GDM1 (cell line): Measurements from ENCODE around the gene VCX2.
"Not testable (repeated sequence)": the region's sequence is repeated elsewhere in the genome, so short reads cannot be mapped to it uniquely, and the experiment has no call there.

Experiments
- DNase-seq: peaks from one replicate; lab custom pipeline; 2025; lab: John Stamatoyannopoulos, UW

Gene VCX2

DNA sequence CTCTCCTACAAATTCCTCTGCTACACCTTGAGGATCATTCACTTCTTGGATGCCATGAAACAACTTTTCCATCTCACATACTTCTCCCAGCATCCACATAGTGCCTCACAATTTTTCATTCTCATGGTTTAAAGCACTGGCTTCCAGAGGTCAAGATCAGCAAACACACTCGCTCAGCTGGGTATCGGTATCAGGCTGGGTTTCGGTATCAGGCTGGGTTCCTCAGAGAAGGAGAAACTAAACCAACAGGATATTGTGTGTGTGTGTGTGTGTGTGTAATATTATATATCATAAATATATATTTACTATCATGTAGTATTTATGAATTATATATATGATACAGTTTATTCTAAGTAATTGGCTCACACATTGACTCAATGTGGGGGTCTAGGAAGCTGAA, at the start of gene VCX2:
Gene VCX2, minus strand, starts transcription at position 99 of the 400 bp plus-strand sequence. CDS start 624 bp downstream, outside the sequence.
- not testable (repeated sequence) for DNase-seq

- no peak for DNase-seq
Observed at GRCh38 chrX:8204943-8205342, 33.9 kb upstream of the VCX2 start.

DNA sequence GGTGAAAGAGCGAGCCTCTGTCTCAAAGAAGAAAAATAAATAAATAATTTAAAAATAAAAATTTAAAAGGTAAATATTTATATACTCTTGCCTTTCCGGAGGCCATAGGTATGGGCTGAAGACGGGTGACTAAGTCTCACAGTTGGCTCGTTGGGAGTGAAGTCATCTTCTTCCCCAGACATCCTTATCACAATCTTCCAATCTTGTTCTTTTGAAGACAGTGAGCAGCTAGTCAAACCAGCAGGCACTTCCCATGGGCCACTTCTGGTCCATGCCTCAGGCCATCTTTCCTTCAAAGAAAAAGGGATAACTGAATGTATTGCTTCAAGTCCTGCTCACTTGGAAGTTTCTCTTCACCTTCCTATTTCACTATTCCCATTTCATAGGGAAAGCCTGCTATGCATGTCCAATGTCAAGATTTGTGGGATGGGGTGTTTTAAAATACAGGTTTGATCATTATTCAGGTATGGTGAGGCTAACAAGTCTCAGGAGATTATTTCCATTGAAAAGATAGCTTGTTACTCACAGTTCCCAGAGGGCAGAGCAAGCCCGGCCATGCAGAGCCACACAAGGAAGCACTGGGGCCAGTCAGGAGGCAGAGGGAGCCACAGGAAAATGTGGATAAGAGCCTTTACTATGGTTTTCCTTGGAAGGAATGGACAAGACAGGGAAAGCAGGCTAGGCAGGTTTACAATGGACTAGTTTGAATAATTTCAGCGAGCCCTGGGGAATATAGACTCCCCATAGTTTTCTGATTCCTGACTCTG, 33.3 kb upstream of the VCX2 start:
- no peak for DNase-seq

DNA sequence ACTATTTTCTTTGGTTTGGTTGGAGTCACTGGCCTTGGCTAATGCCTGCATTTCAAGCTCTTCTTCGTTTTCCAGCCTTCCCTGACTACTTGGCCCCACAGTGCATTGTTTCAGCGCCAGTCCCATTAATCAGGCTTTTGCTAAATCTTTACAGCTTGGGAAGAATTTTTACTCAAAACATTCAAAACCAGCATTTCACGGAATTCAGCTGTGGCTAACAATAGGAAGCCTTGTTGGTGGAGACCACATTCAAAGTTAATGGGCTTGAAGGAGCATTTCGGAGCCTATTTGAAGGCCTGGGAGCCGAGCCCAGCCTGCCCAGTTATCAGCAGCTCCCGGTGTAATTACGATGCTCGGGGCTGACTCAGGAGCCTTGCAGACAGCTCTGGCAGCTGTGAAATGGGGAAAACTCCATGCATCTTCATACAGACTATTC, 30.8 kb upstream of the VCX2 start:
- no peak for DNase-seq

DNA sequence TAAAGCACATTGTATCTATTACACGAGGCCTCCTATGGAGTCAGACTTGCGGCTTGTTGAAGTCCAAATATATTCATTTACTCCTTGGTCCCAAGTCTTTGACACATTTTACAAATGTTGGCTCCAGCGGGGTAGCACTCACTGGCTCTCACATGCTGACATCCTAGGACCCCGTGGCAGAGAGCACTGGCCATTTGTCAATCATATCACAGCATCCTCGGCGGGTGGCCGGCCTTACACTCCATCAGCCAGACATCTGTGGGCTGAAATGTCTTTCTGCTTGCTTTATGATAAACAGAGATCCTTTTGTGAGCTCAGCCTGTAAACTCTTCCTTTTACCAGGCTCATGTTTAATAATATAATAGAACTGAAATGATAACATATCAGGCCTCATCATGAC, 25.7 kb upstream of the VCX2 start:
- no peak for DNase-seq

DNA sequence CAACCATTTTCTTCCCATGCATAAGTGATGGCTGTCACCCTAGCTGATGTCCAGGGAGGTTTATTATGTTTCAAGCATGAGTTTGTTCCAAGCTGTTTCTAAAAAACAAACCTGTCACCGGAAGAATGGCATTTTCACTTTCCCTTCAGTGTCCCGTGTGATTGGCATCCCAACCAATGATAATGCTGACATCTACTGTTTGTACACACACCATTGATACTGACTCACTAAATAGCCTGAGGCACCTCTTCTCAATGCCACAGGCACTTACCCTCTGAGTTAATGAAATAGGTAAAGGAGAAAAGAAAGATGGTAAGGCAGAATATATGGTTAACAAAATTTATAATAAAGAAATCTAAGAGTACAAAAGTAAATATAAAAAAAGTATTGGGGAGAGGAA, 23.1 kb upstream of the VCX2 start:
- DNase-seq, result no peak

DNA sequence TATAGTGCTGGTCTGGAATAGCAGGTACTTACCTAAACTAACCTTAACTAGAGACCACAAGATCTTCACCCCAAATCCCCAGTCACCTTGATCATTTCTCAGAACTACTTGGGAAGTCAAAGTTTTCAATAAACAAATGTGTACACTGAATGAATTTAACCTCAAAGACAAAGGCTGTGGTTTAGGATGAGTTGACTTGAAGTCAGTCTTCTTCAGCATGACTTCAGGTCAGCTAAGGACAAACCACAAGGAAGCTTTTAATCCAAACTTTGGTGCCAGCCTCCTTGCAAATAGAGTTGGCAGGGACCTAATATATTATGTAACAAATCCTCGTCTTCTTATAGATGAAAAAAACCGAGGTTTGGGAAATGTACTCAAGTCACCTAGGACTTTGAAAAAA, 21.2 kb upstream of the VCX2 start:
- DNase-seq, result no peak

DNA sequence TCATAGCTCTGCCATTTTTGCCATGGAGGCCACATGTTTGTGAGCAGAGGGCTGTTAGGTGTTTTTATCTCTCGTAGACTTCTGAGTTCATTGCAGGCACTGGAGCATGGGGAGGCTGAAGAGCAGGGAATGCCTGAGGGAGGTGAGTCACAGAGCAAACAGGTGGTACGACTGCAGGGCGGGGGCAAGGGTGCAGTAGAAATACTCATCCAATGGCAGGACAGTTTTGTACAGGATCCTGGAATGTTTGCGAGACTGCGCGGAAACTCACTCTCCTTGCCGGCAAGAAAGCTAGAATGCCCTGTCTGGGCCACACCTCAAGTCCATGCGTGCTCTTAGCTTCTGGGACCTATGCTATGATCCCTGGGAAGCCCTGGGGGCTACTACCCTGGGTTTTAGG, 20.0 kb upstream of the VCX2 start:
- no peak for DNase-seq

DNA sequence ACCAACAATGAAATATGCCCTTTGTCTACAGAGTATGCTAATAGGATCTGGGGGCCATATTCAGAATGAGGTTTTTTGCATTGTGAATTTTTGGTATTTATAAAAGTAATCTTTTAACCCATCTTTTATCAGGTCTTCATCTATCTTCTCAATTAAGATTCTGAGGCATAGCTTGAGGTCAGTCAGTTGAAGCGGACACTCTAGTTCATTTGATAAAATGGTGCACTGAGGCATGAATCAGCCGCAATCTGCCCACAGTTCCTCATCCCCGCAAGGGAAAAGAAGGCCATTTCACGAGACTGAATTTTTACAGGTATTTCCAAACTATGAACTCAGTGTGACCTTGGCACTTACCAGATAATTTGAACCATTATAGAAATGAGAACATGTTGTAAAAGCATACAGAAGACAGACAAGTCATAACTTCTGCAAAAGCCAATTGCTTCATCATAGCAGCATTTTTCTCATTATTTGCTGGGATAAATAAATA, 19.3 kb upstream of the VCX2 start:
- no peak for DNase-seq

- no peak for DNase-seq
Observed at GRCh38 chrX:8189096-8189830, 18.2 kb upstream of the VCX2 start.

GRCh38 chrX:8183346-8183745, 12.3 kb upstream of the VCX2 start:
- no peak for DNase-seq

DNA sequence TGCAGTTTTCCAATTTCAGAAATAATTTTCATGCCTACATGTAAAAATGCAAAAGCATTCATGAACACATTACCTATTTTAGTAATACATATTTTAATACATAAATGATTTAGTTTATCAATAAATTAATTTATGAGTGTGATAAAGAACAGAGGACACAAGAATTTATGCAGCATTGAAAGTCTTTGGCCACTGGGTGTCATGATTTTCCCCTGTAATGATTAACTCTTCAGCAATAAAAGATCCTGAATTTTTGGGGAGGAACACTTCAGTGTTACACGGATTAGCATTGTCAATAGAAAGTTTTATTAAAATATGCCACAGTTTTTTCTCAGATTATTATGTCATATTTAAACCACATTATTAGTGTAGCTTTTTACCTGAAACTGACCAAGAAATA, 8.6 kb upstream of the VCX2 start:
- DNase-seq, result no peak

DNA sequence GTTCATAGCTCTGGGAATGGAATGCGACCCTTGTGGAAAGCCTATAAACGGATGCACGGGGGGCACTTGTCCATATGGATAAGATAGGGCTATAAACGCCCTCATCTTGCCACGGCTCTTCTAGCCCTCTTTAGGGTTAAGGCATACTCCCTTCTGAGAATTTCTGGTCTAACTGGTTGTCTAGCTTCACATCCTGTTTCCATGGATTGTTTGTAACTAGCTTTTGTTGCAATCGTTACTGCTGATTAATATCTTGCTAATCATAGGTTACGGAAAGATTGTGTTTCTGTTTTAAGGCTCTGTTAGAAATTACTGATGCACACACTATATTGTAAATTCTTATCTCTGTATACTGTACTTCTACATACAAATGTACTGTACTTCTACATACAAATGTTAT, 17.1 kb downstream of the VCX2 start:
- not testable (repeated sequence) for DNase-seq

GRCh38 chrX:8147226-8147625, 23.8 kb downstream of the VCX2 start:
- DNase-seq, result no peak

DNA sequence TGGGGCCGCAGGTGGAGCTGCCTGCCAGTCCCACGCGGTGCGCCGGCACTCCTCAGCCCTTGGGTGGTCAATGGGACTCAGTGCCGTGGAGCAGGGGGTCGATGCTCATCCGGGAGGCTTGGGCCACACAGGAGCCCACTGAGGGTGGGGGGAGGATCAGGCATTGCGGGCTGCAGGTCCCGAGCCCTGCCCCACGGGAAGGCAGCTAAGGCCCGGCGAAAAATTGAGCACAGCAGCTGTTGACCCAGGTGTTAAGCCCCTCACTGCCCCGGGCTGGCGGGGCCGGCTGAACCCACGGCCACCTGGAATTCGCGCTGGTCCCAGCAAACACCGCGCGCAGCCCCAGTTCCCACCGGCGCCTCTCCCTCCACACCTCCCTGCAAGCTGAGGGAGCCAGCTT, 26.1 kb downstream of the VCX2 start:
- DNase-seq, result no peak

- DNase-seq, result no peak
Observed at GRCh38 chrX:8141896-8142295, 29.2 kb downstream of the VCX2 start.

GRCh38 chrX:8140986-8141744, 29.9 kb downstream of the VCX2 start:
- DNase-seq, result no peak

- no peak for DNase-seq
Observed at GRCh38 chrX:8139716-8140115, 31.4 kb downstream of the VCX2 start.

- no peak for DNase-seq
Observed at GRCh38 chrX:8138252-8138651, 32.8 kb downstream of the VCX2 start.

GRCh38 chrX:8126648-8127047, 44.4 kb downstream of the VCX2 start:
- DNase-seq, result no peak

GRCh38 chrX:8126092-8126491, 45.0 kb downstream of the VCX2 start:
- DNase-seq, result no peak

DNA sequence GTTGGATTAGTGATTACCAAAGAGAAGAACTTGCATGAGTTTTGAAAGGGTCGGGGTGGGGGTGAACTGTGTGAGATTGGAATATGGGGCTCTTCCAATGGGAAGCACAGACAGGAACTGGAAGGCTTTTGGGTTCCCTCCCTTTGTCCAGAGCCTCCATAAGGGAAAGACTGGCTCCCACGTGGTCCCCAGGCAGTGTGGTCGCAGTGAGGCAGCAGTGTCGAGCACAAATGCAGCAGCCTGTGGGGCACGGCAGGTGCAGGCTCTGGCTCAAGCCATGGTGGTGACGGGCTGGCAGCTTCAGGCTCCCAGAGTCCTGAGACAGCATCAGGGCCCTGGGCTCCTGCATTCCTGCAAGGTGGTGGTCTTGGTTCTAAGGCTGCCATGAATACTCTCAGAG, 45.5 kb downstream of the VCX2 start:
- DNase-seq, result no peak

DNA sequence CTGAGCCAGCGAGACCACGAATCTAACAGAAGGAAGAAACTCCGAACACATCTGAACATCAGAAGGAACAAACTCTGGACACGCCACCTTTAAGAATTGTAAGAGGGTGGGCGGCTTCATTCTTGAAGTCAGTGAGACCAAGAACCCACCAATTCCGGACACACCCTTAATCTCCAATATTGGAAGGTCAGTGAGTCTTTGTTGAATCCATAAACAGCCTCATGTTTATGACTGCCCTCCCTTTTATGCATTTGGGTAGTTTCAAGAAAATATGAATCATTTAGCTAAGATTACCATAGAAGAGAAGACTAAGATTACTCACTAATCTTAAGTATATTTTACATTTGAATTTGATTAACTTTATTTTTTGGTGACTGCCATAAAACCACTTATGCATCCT, 48.5 kb downstream of the VCX2 start:
- no peak for DNase-seq
